Fibroblast of lung (primary cell): ENCODE measurements around the gene CORIN. TPM values are rescaled to one million over a fixed set of nuclear protein-coding genes. Genes with fewer than 3 reads are reported as not detected.

Experiments used
- DNase-seq, 2 donors: peaks; one replicate each; pipeline versions ENCODE4 v3.0.0 to v3.0.0-alpha.2; 2010; ENCODE audit warnings: low read depth in 2 of 2
- H2AFZ ChIP-seq: 2 replicates; pipeline ENCODE4 v1.5.1; 2012; ENCODE audit warnings: low read length, control low read depth, inconsistent platforms
- H3K27ac ChIP-seq: 2 replicates; pipeline ENCODE4 v1.5.1; 2011; ENCODE audit warnings: low read length, control low read depth; ENCODE audit not compliant: insufficient read depth
- H3K27me3 ChIP-seq: 2 replicates; pipeline ENCODE4 v1.5.1; 2011; ENCODE audit warnings: mild to moderate bottlenecking, low read length; ENCODE audit not compliant: control insufficient read depth, insufficient read depth
- H3K36me3 ChIP-seq: 2 replicates; pipeline ENCODE4 v1.5.1; 2011; ENCODE audit warnings: low read length; ENCODE audit not compliant: control insufficient read depth, insufficient read depth
- H3K4me1 ChIP-seq: 2 replicates; pipeline ENCODE4 v1.5.1; 2011; ENCODE audit warnings: low read length; ENCODE audit not compliant: control insufficient read depth, insufficient read depth; ENCODE audit errors: extremely low read depth
- H3K4me2 ChIP-seq: 2 replicates; pipeline ENCODE4 v1.5.1; 2011; ENCODE audit warnings: low read length, control low read depth; ENCODE audit not compliant: insufficient read depth; ENCODE audit errors: extremely low read depth
- H3K4me3 ChIP-seq, 4 experiments: fragments of 200-600 bp in 1 of 4; sonication (generic) in 1 of 4; replicated peaks in 1 of 4; 2 replicates each; pipeline ENCODE4 v1.5.1; 2011 to 2016; ENCODE audit warnings: low read length in 4 of 4, low read depth in 3 of 4, mild to moderate bottlenecking in 3 of 4, control low read depth in 2 of 4, inconsistent platforms in 1 of 4, mixed read lengths in 1 of 4; ENCODE audit not compliant: insufficient read depth in 1 of 4; ENCODE audit errors: control extremely low read depth in 1 of 4
- H3K79me2 ChIP-seq: 2 replicates; pipeline ENCODE4 v1.5.1; 2012; ENCODE audit warnings: mild to moderate bottlenecking, low read length, inconsistent platforms; ENCODE audit not compliant: control insufficient read depth, insufficient read depth
- H3K9ac ChIP-seq: 2 replicates; pipeline ENCODE4 v1.5.1; 2011; ENCODE audit warnings: mild to moderate bottlenecking, low read length, control low read depth; ENCODE audit not compliant: insufficient read depth
- H3K9me3 ChIP-seq: 2 replicates; pipeline ENCODE4 v1.5.1; 2012; ENCODE audit warnings: low read depth, low read length; ENCODE audit not compliant: control insufficient read depth, insufficient read depth
- H4K20me1 ChIP-seq: 2 replicates; pipeline ENCODE4 v1.5.1; 2011; ENCODE audit warnings: low read length; ENCODE audit not compliant: control insufficient read depth, insufficient read depth; ENCODE audit errors: extremely low read depth
- EZH2 ChIP-seq: IDR thresholded peaks from 2 replicates; pipeline ENCODE4 v1.5.1; 2012; ENCODE audit warnings: low read length, control low read depth, mild to moderate bottlenecking; ENCODE audit errors: missing control alignments
- polyA plus RNA-seq, 2 donors: library from polyadenylated mRNA; depleted of rRNA in 1 of 2; stranded (reverse) in 1 of 2; unstranded in 1 of 2; fragments of >200 nt; gene quantifications; 2 replicates each; pipeline ENCODE4 v1.2.1, GENCODE V29; 2011 to 2012; ENCODE audit warnings: missing spikeins in 1 of 2
- total RNA-seq: library from RNA; depleted of rRNA; stranded (reverse); fragments of >200 nt; gene quantifications from 2 replicates; pipeline ENCODE4 v1.2.1, GENCODE V29; 2014
- TF ChIP-seq, protein P1 (sequence below), 2 donors: IDR thresholded peaks in 1 of 2; conservative IDR thresholded peaks in 1 of 2; 1 replicate in 1 of 2; 2 replicates in 1 of 2; pipeline ENCODE4 v1.5.1; 2011 to 2012; ENCODE audit warnings: low read length in 2 of 2, control low read depth in 1 of 2, inconsistent platforms in 1 of 2, low read depth in 1 of 2, mild to moderate bottlenecking in 1 of 2

CORIN gene
- total and polyA plus RNA-seq, 2 donors (not counting 1 experiment from before 2014, with no cell fraction given), result 1.5 to 22.2 TPM

DNA sequence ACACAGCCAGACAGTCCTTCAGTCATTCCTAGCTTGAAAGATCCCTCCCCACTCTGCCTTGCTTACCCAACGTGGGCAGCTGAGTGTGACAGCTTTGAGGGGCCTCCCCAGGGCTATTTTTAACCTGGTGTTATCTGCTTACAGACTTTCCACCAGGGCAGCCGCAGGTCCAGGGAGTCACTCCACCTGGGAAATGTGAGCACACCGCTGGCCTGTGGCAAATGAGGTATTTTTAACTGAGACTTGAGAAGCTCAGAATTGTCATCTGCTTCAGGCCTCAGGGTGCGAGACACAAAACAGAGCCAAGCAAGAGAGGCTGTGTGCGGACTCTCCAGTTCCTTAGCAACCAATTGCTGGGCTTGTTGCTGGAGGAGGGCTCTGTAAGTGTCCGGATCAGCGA lies 13.0 kb downstream of the CORIN start:
- H4K20me1 ChIP-seq, result no peaks in the 10 kb centered on the region

DNA sequence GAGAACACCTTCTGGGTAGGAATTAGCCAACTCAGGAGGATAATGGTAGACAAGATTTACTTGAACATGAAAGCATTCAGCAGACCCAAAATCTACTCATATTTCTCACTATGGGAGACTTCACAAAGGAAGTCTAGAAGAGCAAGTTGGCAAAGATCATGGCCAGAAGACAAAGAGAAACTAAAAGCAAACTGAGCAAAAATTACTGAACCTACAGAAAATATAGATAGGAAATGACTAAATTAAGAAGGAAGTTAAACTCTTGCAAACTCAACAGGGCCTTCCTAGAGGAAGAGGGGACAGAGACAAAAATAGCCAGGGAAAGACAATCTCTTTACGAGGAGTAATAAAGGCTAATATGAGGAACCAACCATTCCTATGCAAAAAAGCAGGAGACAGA lies 18.7 kb downstream of the CORIN start:
- Histone ChIP-seq H3K79me2 (no peaks in the 10 kb centered on the region), H3K4me2 (no peak overlapping the region), H3K4me3 (no peak overlapping the region), H3K27ac (no peak overlapping the region), H3K36me3 (no peaks in the 10 kb centered on the region), H2AFZ (no peak overlapping the region), H3K9me3 (no peaks in the 10 kb centered on the region), H3K4me1 (no peaks in the 10 kb centered on the region), H3K9ac (no peak overlapping the region), H3K27me3 (no peaks in the 10 kb centered on the region), H4K20me1 (no peaks in the 10 kb centered on the region)
- no peak for DNase-seq
- TF ChIP-seq, protein P1, sequence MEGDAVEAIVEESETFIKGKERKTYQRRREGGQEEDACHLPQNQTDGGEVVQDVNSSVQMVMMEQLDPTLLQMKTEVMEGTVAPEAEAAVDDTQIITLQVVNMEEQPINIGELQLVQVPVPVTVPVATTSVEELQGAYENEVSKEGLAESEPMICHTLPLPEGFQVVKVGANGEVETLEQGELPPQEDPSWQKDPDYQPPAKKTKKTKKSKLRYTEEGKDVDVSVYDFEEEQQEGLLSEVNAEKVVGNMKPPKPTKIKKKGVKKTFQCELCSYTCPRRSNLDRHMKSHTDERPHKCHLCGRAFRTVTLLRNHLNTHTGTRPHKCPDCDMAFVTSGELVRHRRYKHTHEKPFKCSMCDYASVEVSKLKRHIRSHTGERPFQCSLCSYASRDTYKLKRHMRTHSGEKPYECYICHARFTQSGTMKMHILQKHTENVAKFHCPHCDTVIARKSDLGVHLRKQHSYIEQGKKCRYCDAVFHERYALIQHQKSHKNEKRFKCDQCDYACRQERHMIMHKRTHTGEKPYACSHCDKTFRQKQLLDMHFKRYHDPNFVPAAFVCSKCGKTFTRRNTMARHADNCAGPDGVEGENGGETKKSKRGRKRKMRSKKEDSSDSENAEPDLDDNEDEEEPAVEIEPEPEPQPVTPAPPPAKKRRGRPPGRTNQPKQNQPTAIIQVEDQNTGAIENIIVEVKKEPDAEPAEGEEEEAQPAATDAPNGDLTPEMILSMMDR (conservative IDR thresholded peaks at IDR 0.05 in 1 of 2, IDR thresholded peaks at IDR 0.05 in 1 of 2; ENCODE audit: low read depth in 1 of 2, low read length in 2 of 2), result no peak
- TF ChIP-seq EZH2, result no peak

More for the DNA sequence above, 13.0 kb downstream of the CORIN start:
- Histone ChIP-seq H3K79me2 (no peaks in the 10 kb centered on the region), H3K4me1 (no peaks in the 10 kb centered on the region), H2AFZ (no peak overlapping the region), H3K27ac (no peak overlapping the region), H3K36me3 (no peaks in the 10 kb centered on the region), H3K4me2 (no peak overlapping the region), H3K4me3 (no peak overlapping the region), H3K9me3 (no peaks in the 10 kb centered on the region), H3K27me3 (no peaks in the 10 kb centered on the region), H3K9ac (no peak overlapping the region)
- DNase-seq, result no peak
- TF ChIP-seq, protein P1 (conservative IDR thresholded peaks at IDR 0.05 in 1 of 2, IDR thresholded peaks at IDR 0.05 in 1 of 2; ENCODE audit: low read depth in 1 of 2, low read length in 2 of 2), result no peak
- no peak for TF ChIP-seq EZH2

DNA sequence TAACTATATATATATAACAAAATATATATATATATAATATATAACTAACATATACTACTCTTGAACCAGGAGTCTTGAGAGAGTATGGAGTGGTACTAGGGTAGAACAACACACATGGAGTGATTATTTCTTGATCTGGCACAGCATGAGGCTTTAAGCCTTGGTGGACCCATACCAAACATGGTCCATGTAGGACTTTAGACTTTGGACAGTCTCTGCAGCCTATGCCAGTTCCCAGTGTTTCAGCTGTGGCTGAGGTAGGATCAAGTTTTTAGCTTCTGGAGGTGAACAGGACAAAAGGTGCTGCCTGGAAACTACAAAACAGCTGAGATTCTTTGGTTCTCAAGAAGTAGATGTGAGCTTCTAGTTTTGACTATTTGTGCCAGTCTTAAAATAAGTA lies 20.6 kb downstream of the CORIN start:
- no peaks in the 10 kb centered on the region for H3K9me3 ChIP-seq
- no peaks in the 10 kb centered on the region for H3K36me3 ChIP-seq
- H3K79me2 ChIP-seq, result no peaks in the 10 kb centered on the region
- no peak overlapping the region for H3K27ac ChIP-seq
- H2AFZ ChIP-seq, result no peak overlapping the region
- H3K4me2 ChIP-seq, result no peak overlapping the region
- no peaks in the 10 kb centered on the region for H4K20me1 ChIP-seq
- no peaks in the 10 kb centered on the region for H3K27me3 ChIP-seq
- H3K4me3 ChIP-seq, result no peak overlapping the region
- no peak for DNase-seq
- H3K9ac ChIP-seq, result no peak overlapping the region
- no peaks in the 10 kb centered on the region for H3K4me1 ChIP-seq
- TF ChIP-seq, protein P1 (conservative IDR thresholded peaks at IDR 0.05 in 1 of 2, IDR thresholded peaks at IDR 0.05 in 1 of 2; ENCODE audit: low read depth in 1 of 2, low read length in 2 of 2), result no peak
- TF ChIP-seq EZH2, result no peak
